GM08714 (cell line): ENCODE measurements around the gene HHLA2.

Experiments used
- H3K4me3 ChIP-seq: fragments of 200-500 bp; sonication (Bioruptor generic); 2 replicates; pipeline ENCODE4 v1.5.1; 2014; ENCODE audit warnings: mild to moderate bottlenecking, low read length, inconsistent platforms
- ZNF274 ChIP-seq: IDR thresholded peaks from 2 replicates; pipeline ENCODE4 v1.6.1; 2012; ENCODE audit warnings: mild to moderate bottlenecking, low read depth, low read length

The HHLA2 gene

DNA sequence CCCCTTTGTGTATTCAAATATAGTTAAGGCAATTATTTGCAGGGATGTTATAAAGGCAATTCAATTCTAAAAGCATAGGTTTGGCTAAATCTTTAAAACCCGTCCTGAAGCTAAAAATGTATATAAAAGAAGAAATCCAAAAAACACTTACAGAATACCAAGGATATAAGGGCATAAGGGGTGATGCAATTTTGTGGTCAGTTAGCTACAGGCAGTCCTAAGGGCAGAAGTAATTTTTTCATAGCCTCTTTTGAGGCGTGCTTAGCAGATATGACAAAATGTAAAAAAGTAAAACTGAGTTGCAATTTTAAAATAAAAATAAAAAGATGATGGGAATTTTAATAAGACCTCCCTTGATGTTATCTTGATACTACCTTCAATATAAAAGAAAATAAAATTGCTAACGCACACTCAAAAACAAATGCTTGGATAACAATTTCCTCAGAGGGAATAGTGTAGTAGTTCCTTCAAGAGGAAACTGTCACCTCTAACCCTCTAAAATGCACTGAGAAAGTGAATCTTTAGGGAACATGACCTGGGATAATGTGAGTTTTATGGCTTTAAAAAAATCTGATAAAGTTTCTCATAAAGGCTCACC, 109.8 kb downstream of the HHLA2 start:
- no peak overlapping the region for H3K4me3 ChIP-seq
- TF ChIP-seq ZNF274 = no peak

DNA sequence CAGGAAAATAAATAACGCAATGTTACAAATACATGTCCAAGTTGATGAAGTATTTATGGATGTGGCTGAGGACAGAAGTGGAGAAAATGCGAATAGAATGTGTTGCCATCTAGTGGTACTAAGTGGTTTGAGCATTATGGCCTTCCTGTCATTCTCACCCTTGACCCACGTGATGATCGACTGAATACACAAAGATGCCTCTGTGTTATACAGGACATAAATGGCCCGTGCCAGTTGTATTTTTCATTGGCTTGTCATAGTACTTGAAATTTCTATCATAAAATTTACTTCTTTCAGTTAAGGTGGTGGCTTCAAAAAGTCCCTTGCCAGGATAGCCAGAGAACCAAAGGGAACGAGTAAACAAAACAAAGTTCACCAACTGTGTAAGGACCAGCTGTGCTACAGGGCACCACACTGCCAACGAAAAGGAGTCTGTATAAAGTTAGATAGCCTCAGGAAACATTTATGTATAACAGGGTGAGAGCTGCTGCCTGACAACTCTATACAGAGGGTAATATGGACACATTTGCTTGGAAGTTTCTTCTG, 110.4 kb downstream of the HHLA2 start:
- TF ChIP-seq ZNF274 = no peak

DNA sequence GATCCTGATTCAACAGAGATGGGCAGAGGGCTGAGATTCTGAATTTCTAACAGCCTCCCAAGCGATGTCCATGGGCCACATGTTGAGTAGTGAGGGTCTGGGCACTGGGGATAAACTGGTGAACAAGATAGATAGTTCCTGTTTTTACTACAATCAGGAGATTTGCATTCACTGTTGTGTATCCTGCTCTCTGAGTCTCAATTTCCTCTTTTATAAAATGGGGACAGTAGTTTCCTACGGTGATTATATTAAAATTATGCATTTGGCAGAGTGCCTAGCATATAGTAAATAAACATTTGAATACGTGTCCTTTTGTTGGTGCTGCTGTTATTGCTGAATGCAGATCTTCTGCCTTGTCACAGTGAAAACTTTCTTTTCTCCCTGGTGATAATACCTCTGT, 111.5 kb downstream of the HHLA2 start:
- no peak for TF ChIP-seq ZNF274
- no peak overlapping the region for H3K4me3 ChIP-seq

More for the DNA sequence above, 110.4 kb downstream of the HHLA2 start:
- no peak overlapping the region for H3K4me3 ChIP-seq

GRCh38 chr3:108408883-108409799, 112.8 kb downstream of the HHLA2 start:
- no peak for TF ChIP-seq ZNF274
- H3K4me3 ChIP-seq = no peak overlapping the region

DNA sequence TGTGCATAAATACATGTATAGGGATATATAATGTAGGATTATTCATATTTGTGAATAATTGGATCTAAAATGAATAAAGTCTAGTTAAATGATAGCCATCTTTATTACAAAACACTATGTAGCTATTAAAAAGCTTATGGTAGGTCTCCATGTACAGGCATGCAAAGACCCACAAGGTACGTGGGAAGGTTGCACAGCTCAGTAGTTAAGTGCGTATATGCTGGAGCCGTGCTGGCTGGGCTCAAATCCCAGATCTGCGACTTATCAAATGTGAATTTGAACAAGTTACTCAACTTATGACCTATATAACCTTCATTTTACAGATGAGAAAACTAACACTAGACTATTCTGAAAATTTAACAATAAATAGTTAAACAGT, 113.4 kb downstream of the HHLA2 start:
- no peak overlapping the region for H3K4me3 ChIP-seq
- TF ChIP-seq ZNF274 = no peak

GRCh38 chr3:108410531-108410984, 114.2 kb downstream of the HHLA2 start:
- TF ChIP-seq ZNF274 = no peak
- no peak overlapping the region for H3K4me3 ChIP-seq

DNA sequence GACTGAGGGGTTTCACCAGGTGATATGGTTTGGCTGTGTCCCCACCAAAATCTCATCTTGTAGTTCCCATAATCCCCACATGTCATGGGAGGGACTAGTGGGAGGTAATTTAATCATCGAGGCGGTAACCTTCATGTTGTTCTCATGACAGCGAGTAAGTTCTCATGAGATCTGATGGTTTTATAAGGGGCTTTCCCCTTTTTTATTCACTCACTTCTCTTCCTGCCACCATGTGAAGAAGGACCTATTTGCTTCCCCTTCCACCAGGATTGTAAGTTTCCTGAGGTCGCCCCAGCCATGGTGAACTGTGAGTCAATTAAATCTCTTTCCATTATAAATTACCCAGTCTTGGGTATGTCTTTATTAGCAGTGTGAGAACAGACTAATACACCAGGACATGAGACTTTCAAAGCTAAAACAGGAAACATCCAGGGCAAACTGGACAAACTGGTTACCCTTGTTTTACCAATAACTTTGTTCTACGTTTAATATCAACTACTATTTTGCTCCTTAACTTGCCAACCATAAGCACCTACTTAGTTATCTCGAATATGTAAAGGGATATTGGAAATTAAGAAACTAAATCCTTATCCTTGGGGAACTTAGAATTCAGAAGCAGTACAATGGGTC, 115.9 kb downstream of the HHLA2 start:
- no peak overlapping the region for H3K4me3 ChIP-seq
- no peak for TF ChIP-seq ZNF274

DNA sequence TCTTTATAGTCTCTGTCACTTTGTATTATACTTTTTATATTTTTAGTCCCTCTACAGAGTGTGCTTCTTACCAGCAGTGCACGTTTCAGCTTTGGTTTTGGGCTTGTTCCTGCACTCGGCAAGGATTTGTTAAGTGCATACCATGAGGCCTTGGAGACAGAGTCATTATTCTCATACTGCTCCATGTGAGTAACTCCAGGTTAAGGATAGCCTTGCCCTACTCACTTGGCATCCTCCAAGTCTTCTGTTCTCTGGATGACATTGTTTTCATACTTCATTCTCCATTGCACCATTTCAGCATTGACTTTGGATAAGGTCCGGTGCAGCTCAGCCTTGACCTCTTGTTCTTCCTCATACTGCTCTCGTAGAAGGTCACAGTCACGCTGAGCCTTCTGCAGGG, 117.7 kb downstream of the HHLA2 start:
- no peak overlapping the region for H3K4me3 ChIP-seq
- TF ChIP-seq ZNF274 = no peak

- H3K4me3 ChIP-seq = no peak overlapping the region
- no peak for TF ChIP-seq ZNF274
Measured at GRCh38 chr3:108415661-108416060, 119.3 kb downstream of the HHLA2 start.

- no peak overlapping the region for H3K4me3 ChIP-seq
- TF ChIP-seq ZNF274 = no peak
Measured at GRCh38 chr3:108416111-108416869, 119.9 kb downstream of the HHLA2 start.

- no peak overlapping the region for H3K4me3 ChIP-seq
- TF ChIP-seq ZNF274 = no peak
Measured at GRCh38 chr3:108420926-108421325, 124.6 kb downstream of the HHLA2 start.
